HG03095 (cell line): ENCODE measurements around the gene VRK3.
A peak's percentile ranks its signal among the peaks of the same experiment; 100 is the strongest.
"Not testable (repeated sequence)": the region's sequence is repeated elsewhere in the genome, so short reads cannot be mapped to it uniquely, and the experiment has no call there.

Experiments used
- ATAC-seq: cut with Tn5 transposase; IDR thresholded peaks from one replicate; pipeline ENCODE4 v1.9.1; 2021; ENCODE audit warnings: moderate library complexity; ENCODE audit not compliant: unreplicated experiment

Gene VRK3, protein sequence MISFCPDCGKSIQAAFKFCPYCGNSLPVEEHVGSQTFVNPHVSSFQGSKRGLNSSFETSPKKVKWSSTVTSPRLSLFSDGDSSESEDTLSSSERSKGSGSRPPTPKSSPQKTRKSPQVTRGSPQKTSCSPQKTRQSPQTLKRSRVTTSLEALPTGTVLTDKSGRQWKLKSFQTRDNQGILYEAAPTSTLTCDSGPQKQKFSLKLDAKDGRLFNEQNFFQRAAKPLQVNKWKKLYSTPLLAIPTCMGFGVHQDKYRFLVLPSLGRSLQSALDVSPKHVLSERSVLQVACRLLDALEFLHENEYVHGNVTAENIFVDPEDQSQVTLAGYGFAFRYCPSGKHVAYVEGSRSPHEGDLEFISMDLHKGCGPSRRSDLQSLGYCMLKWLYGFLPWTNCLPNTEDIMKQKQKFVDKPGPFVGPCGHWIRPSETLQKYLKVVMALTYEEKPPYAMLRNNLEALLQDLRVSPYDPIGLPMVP

GRCh38 chr19:50025022-50025793 is at the start of gene VRK3:
TSS of gene VRK3 (minus strand) at chr19:50025372. CDS start at chr19:50016162, 9,210 bp downstream.
- peak; percentile 68 for ATAC-seq

GRCh38 chr19:50068382-50068781 is 43.2 kb upstream of the VRK3 start:
- not testable (repeated sequence) for ATAC-seq

DNA sequence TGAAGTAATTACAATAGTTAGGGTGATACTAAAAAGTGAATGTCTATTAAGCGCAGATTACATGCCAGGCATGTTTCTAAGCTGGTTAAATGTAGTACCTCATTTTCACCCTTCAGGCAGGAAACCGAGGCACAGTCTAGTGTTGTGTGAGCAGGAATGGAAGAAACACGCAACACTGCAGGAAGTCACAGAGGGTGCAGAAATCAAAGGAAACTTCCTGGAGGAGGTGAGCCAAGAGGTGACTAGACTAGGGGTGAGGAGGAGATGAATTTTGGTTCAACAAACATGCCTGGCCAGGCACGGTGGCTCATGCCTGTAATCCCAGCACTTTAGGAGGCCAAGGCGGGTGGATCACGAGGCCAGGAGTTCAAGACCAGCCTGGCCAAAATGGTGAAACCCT is 42.4 kb upstream of the VRK3 start:
- no peak for ATAC-seq

- no peak for ATAC-seq
These were observed 40.8 kb upstream of the VRK3 start for GRCh38 chr19:50065938-50066337.

GRCh38 chr19:50061650-50062049 is 36.5 kb upstream of the VRK3 start:
- no peak for ATAC-seq

DNA sequence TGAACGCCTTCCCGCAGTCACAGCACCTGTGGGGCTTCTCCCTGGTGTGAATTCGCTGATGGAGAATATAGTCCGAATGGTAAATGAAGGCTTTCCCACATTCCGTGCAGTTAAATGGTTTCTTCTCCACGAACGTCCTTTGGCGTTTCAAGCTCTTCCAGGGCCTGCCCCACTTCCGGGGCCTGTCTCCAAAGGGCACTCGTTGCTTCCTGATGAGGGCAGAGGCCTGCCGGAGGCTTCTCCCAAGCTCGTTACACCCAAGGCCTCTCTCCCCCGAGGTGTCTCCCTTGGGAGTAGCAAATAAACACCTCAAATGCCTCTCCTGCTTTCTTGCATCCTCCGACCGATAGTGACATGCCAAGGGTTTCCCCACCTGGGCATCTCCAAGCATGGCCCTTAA is 34.9 kb upstream of the VRK3 start:
- no peak for ATAC-seq

DNA sequence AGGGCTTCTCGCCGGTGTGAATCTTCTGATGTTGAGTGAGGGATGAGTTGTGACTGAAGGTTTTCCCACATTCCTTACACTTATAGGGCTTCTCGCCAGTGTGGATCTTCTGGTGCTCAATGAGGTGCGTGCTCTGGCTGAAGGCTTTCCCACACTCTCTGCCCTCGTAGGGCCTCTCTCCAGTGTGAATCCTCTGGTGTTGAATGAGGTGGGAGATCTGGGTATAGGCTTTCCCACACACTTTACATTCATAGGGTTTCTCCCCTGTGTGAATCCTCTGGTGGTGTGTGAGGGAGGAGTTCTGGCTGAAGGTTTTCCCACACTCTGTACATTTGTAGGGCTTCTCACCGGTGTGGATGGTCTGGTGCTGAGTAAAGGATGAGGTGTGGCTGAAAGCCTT is 33.9 kb upstream of the VRK3 start:
- ATAC-seq: no peak

- ATAC-seq: no peak
These were observed 33.3 kb upstream of the VRK3 start for GRCh38 chr19:50058425-50058824.

- ATAC-seq: no peak
These were observed 27.9 kb upstream of the VRK3 start for GRCh38 chr19:50053119-50053518.

DNA sequence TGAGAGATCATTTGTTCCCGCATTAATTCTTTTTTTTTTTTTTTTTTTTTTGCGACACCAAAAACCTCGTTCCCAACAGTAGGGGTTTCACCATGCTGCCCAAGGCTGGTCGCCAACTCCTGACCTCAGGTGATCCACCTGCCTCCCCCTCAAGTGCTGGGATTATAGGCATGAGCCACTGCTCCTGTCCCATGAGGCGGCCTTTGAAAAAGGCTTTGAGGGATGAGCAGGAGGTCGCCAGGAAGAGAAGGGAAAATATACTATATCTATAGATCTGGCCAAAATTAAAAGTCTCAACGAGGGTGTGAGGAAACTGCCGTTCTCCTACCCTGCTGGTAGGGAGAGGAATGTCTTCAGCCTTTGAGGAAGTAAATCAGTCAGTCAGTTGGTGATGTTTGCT is 26.8 kb upstream of the VRK3 start:
- no peak for ATAC-seq

DNA sequence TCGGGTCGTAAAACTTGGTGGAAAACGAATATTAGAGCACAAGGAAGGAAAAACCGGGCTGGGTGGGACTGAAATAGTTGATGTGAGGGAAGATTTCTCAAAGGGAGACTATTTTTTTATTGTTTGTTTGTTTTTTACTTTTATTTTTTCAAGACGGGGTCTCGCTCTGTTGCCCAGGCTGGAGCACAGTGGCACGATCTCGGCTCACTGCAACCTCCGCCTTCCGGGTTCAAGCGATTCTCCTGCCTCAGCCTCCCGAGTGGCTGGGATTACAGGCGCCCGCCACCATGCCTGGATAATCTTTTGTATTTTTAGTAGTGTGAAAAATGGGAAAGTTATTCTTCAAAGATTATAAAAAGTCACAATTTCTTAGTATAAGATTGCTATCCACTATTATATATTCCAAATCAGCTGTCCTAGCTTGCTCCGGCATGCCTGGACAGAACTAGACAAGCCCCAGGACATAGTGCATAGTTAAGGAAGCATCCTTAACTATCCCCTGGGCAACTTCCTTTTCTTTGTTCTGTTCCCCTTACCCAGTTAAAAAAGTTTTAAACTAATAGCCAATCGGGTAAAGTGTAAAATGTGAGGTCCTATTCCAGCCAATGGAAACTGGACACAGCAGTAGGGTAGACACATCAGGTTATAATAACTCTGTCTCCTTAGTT is 26.2 kb upstream of the VRK3 start:
- not testable (repeated sequence) for ATAC-seq

DNA sequence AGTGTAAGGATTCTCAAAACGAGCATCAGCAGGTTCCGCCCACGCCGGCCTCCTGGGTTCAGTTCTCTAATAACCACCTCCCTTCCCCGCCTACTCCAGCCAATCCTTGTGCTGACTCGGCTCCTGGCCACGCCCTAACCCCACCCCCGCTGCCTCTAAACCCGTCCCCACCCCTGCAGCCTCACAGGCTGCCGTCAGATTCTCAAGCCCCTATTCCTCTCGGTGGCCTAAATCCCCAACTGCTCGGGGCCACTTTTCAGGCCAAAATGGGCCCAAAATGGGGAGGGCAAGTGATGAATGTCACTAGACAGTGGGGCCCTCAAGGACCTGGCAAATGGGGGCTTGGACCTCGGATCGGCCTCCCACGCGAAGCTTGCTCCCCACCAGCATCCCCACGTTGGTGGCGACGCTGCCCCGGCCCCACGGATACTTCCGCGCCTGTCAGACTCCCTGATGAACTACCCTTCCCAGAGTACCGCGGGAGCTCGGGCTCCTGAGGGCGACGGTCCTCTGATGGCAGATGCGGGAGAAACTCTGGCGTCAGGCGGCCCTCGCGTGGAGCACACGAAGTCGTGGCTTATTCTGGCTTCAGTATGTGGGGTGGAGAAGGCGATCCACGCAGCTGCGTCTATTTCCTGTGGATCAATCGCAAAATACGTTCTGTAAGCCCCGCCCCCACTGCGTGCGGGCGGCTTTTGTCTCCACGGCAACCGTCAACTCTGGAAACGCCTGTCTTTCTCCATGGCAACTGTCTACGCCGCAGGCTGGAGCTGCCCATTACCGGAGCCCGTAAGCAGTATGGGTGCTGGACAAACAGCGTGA is 25.4 kb upstream of the VRK3 start:
- no peak for ATAC-seq

- ATAC-seq: no peak
These were observed 22.5 kb upstream of the VRK3 start for GRCh38 chr19:50047671-50048070.

GRCh38 chr19:50046649-50047503 is 21.7 kb upstream of the VRK3 start:
- ATAC-seq: no peak

DNA sequence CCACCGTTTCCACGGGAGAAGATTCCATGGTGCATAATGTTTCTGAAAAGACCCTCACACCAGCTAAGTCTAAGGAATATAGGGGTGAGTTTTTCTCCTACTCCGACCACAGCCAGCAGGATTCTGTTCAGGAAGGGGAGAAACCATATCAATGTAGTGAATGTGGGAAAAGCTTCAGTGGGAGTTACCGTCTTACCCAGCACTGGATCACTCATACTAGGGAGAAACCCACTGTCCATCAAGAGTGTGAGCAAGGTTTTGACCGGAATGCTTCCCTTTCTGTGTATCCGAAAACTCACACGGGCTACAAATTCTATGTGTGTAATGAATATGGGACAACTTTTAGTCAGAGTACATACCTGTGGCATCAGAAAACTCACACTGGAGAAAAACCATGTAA is 19.8 kb upstream of the VRK3 start:
- no peak for ATAC-seq

DNA sequence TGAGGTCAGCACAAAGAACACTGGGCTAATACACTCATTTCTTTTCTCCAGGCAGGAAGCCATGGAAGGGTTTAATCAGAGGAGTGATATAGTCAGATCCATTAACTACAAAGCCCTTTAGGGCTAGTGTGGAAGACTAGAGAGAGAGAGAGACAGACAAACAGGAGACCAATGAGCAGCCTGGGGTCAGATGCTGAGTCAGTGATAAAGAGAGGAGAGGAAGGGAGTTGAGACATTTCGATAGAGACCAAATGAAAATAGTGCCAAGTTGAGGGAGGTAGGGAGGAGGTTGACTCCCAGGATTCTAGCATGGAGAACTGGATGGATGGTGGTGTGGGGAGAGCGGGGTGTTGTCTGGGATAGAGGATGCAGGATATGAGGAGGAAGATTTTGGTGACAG is 18.8 kb upstream of the VRK3 start:
- ATAC-seq: no peak

DNA sequence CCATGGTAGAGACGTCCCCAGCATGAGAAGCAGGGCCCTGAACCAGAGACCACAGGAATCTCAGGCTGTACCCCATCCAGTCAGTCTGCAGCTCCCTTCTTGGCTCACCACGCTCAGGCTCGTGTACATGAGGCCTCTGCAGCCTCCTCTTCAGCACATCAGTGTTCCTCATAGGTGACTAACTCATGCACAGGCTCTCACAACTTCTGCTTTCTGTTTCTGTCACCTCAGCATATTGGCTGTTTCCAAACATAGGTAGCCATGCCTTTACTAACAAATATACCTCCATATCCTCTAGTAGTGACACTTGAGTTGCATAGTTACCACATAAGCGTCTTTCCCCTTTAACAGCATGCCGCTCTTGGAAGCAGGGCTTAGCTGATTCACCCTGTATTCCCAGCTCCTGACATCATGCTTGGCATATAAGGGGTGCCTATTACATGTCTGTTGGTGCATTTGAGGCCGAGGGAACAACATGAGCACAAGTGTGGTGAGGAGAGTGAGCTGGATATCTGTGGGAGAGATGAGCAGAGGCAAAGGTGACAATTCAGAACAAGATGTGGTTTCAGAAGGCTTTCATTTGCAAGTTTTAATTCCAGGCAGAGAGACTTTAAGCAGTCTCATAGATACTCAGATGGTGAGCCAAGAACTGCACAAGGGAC is 17.3 kb upstream of the VRK3 start:
- ATAC-seq: no peak

- ATAC-seq: no peak
These were observed 15.8 kb upstream of the VRK3 start for GRCh38 chr19:50040967-50041366.

GRCh38 chr19:50039968-50040367 is 14.8 kb upstream of the VRK3 start:
- ATAC-seq: no peak
